Esophagus squamous epithelium (tissue), 5 donors: ENCODE results near the gene WDR74. TPM values are rescaled to one million over a fixed set of nuclear protein-coding genes. Genes with fewer than 3 reads are reported as not detected.

ENCODE experiments used
- DNase-seq: peaks from one replicate; lab custom pipeline; 2025; lab: John Stamatoyannopoulos, UW
- H3K27ac ChIP-seq, 4 donors: fragments of 200-600 bp; sonication (generic); one replicate each; pipeline ENCODE4 v1.5.1; 2016 to 2019; ENCODE audit warnings: mild to moderate bottlenecking in 1 of 4
- H3K27me3 ChIP-seq, 4 donors: fragments of 200-600 bp; sonication (generic); 1 replicate in 3 of 4; 2 replicates in 1 of 4; pipeline versions ENCODE4 v1.5.1 to v1.6.0; 2017 to 2021; ENCODE audit warnings: antibody characterized with exemption in 1 of 4
- H3K36me3 ChIP-seq, 3 donors: fragments of 200-600 bp; sonication (generic); one replicate each; pipeline ENCODE4 v1.5.1; 2016 to 2019
- H3K4me1 ChIP-seq, 3 donors: fragments of 200-600 bp; sonication (generic); one replicate each; pipeline ENCODE4 v1.5.1; 2017 to 2019
- H3K4me3 ChIP-seq, 4 donors: fragments of 200-600 bp; sonication (generic); 1 replicate in 3 of 4; 2 replicates in 1 of 4; pipeline ENCODE4 v1.5.1; 2016 to 2019; ENCODE audit warnings: mild to moderate bottlenecking in 2 of 4, moderate library complexity in 1 of 4
- H3K9me3 ChIP-seq, 3 donors: fragments of 200-600 bp; sonication (generic); one replicate each; pipeline ENCODE4 v1.5.1; 2016 to 2019
- CTCF ChIP-seq, 6 experiments: fragments of 450-650 bp in 4 of 6; fragments of 200-600 bp in 2 of 6; sonication (generic) in 2 of 6; IDR thresholded peaks; one replicate each; pipeline ENCODE4 v1.5.1; 2016 to 2019; ENCODE audit warnings: antibody characterized with exemption in 6 of 6, mild to moderate bottlenecking in 4 of 6, moderate library complexity in 4 of 6
- POLR2A ChIP-seq, 4 donors: fragments of 450-650 bp; IDR thresholded peaks; one replicate each; pipeline ENCODE4 v1.6.1; 2017; ENCODE audit warnings: antibody characterized with exemption in 4 of 4, mild to moderate bottlenecking in 4 of 4, moderate library complexity in 3 of 4
- WGBS, 2 donors: methylation state at CpG; one replicate each; pipeline ENCODE4 v1.1.5; 2018; 5-methylcytosine and 5-hydroxymethylcytosine counted together
- intact Hi-C: fragments of 100-400 bp; cut with DNase I; formaldehyde crosslinking; loops from one replicate; pipeline ENCODE4 v1.15.0; 2022
- total RNA-seq, 4 donors: library from RNA; depleted of rRNA; stranded (reverse); fragments of >200 nt; gene quantifications; one replicate each; pipeline ENCODE4 v1.1.0, GENCODE V29; 2016
- donor health status: DM: yes; HTN: yes; CAD: no.

Gene WDR74
- total RNA-seq, 4 donors from 2014 or later, result 31.7 to 74.0 (median 44.3) TPM

GRCh38 chr11:62823677-62824076, 15.7 kb downstream of the WDR74 start:
- DNase-seq, result no peak
- WGBS, 2 donors, result 75 to 90% methylated on average over 3 of the region's 3 CpGs
- no peak overlapping the region for H3K4me3 ChIP-seq
- TF ChIP-seq CTCF (IDR thresholded peaks at IDR 0.05), result no peak
- TF ChIP-seq POLR2A (IDR thresholded peaks at IDR 0.05), result no peak
- peaks cover 0 to 6% (median 5%) of the 10 kb centered on the region in 3 donors for H3K4me1 ChIP-seq
- H3K36me3 ChIP-seq, result peaks cover 29 to 97% (median 82%) of the 10 kb centered on the region in 3 donors
- intact Hi-C loops, result no loop called here
- H3K27ac ChIP-seq, result no peak overlapping the region
- no peaks in the 10 kb centered on the region for H3K27me3 ChIP-seq
- no peaks in the 10 kb centered on the region for H3K9me3 ChIP-seq

GRCh38 chr11:62817129-62817528, 22.3 kb downstream of the WDR74 start:
- peaks cover 8 to 89% (median 29%) of the 10 kb centered on the region in 3 donors for H3K36me3 ChIP-seq
- no peak overlapping the region for H3K4me3 ChIP-seq
- TF ChIP-seq POLR2A (IDR thresholded peaks at IDR 0.05), result no peak
- no peak for TF ChIP-seq CTCF (IDR thresholded peaks at IDR 0.05)
- no peaks in the 10 kb centered on the region for H3K4me1 ChIP-seq
- no peaks in the 10 kb centered on the region for H3K27me3 ChIP-seq
- H3K9me3 ChIP-seq, result no peaks in the 10 kb centered on the region
- no peak for DNase-seq
- WGBS, 2 donors, result 93 to 95% methylated on average over 4 of the region's 4 CpGs
- peak overlapping the region in 1 of 4 donors; percentile 5 for H3K27ac ChIP-seq
- intact Hi-C loops, result no loop called here

- Histone ChIP-seq H3K9me3 (no peaks in the 10 kb centered on the region), H3K36me3 (peaks cover 2 to 83% (median 23%) of the 10 kb centered on the region in 3 donors), H3K4me1 (no peaks in the 10 kb centered on the region), H3K4me3 (no peak overlapping the region), H3K27ac (peak overlapping the region in 1 of 4 donors; percentile 5), H3K27me3 (no peaks in the 10 kb centered on the region)
- DNase-seq, result no peak
- no peak for TF ChIP-seq CTCF (IDR thresholded peaks at IDR 0.05)
- TF ChIP-seq POLR2A (IDR thresholded peaks at IDR 0.05), result no peak
- intact Hi-C loops, result no loop called here
- WGBS, 2 donors, result 73 to 75% methylated on average over 7 to 8 of the region's 8 CpGs
Measured at GRCh38 chr11:62816557-62816956, 22.8 kb downstream of the WDR74 start.

- H3K4me3 ChIP-seq, result no peak overlapping the region
- WGBS, 2 donors, result 67 to 69% methylated on average over 2 of the region's 2 CpGs
- no peak overlapping the region for H3K27ac ChIP-seq
- no peak for TF ChIP-seq POLR2A (IDR thresholded peaks at IDR 0.05)
- TF ChIP-seq CTCF (IDR thresholded peaks at IDR 0.05), result no peak
- no peaks in the 10 kb centered on the region for H3K27me3 ChIP-seq
- intact Hi-C loops, result no loop called here
- no peaks in the 10 kb centered on the region for H3K9me3 ChIP-seq
- H3K4me1 ChIP-seq, result peaks cover 0 to 7% (median 5%) of the 10 kb centered on the region in 3 donors
- no peak for DNase-seq
- H3K36me3 ChIP-seq, result peaks cover 0 to 46% (median 3%) of the 10 kb centered on the region in 3 donors
Measured at GRCh38 chr11:62811659-62812058, 27.7 kb downstream of the WDR74 start.

- H3K4me1 ChIP-seq, result peaks cover 9 to 16% (median 13%) of the 10 kb centered on the region in 3 donors
- H3K36me3 ChIP-seq, result peaks cover 0 to 37% (median 3%) of the 10 kb centered on the region in 3 donors
- 28 to 33% methylated on average over 1 of the region's 1 CpG for WGBS, 2 donors
- TF ChIP-seq CTCF (IDR thresholded peaks at IDR 0.05), result no peak
- no peak for TF ChIP-seq POLR2A (IDR thresholded peaks at IDR 0.05)
- no peaks in the 10 kb centered on the region for H3K9me3 ChIP-seq
- no peak for DNase-seq
- H3K4me3 ChIP-seq, result no peak overlapping the region
- intact Hi-C loops, result no loop called here
- H3K27ac ChIP-seq, result no peak overlapping the region
- H3K27me3 ChIP-seq, result no peaks in the 10 kb centered on the region
Measured at GRCh38 chr11:62810748-62811147, 28.6 kb downstream of the WDR74 start.
